ENCODE results near the gene CKS1B.
A peak's percentile ranks its signal among the peaks of the same experiment; 100 is the strongest.

Gene CKS1B

GRCh38 chr1:154974102-154974807, at the start of gene CKS1B:
Gene CKS1B (plus strand): TSS chr1:154974681. CDS start chr1:154974746, 65 bp downstream.
- peak; percentile 100 for DNase-seq

- no peak for DNase-seq
These were observed 48.9 kb upstream of the CKS1B start for GRCh38 chr1:154925335-154926170.

GRCh38 chr1:154926201-154926600, 48.3 kb upstream of the CKS1B start:
- DNase-seq, result no peak

GRCh38 chr1:154931940-154932487, 42.5 kb upstream of the CKS1B start:
- DNase-seq, result no peak

- no peak for DNase-seq
These were observed 40.0 kb upstream of the CKS1B start for GRCh38 chr1:154934358-154934948.

- DNase-seq, result no peak
These were observed 38.5 kb upstream of the CKS1B start for GRCh38 chr1:154935749-154936554.

GRCh38 chr1:154936555-154937084, 37.9 kb upstream of the CKS1B start, which contains the start of gene PMVK:
Gene PMVK (minus strand): TSS chr1:154936719. CDS start chr1:154936685, 34 bp downstream.
- DNase-seq, result peak; percentile 96

GRCh38 chr1:154937085-154937987, 37.1 kb upstream of the CKS1B start:
- peak; percentile 89 for DNase-seq

- no peak for DNase-seq
These were observed 36.5 kb upstream of the CKS1B start for GRCh38 chr1:154937988-154938386.

GRCh38 chr1:154938604-154939399, 35.7 kb upstream of the CKS1B start:
- no peak for DNase-seq

- DNase-seq, result peak; percentile 70
These were observed 34.3 kb upstream of the CKS1B start for GRCh38 chr1:154940213-154940560.

- DNase-seq, result no peak
These were observed 33.8 kb upstream of the CKS1B start for GRCh38 chr1:154940651-154941194.

- DNase-seq, result peak; percentile 77
These were observed 33.0 kb upstream of the CKS1B start for GRCh38 chr1:154941333-154942013.

- no peak for DNase-seq
These were observed 30.7 kb upstream of the CKS1B start for GRCh38 chr1:154943649-154944400.

- no peak for DNase-seq
These were observed 29.9 kb upstream of the CKS1B start for GRCh38 chr1:154944401-154945159.

- DNase-seq, result no peak
These were observed 29.1 kb upstream of the CKS1B start for GRCh38 chr1:154945160-154945961.
